CD4-positive, alpha-beta T cell treated with Interleukin-17A for 4 hours (primary cell): ENCODE measurements around the gene KRT4.

Experiments
- DNase-seq: peaks from one replicate; pipeline ENCODE4 v3.0.0-alpha.2; 2020; ENCODE audit warnings: mixed read lengths

KRT4 gene

GRCh38 chr12:52821826-52822660 is 8.1 kb upstream of the KRT4 start:
- no peak for DNase-seq

DNA sequence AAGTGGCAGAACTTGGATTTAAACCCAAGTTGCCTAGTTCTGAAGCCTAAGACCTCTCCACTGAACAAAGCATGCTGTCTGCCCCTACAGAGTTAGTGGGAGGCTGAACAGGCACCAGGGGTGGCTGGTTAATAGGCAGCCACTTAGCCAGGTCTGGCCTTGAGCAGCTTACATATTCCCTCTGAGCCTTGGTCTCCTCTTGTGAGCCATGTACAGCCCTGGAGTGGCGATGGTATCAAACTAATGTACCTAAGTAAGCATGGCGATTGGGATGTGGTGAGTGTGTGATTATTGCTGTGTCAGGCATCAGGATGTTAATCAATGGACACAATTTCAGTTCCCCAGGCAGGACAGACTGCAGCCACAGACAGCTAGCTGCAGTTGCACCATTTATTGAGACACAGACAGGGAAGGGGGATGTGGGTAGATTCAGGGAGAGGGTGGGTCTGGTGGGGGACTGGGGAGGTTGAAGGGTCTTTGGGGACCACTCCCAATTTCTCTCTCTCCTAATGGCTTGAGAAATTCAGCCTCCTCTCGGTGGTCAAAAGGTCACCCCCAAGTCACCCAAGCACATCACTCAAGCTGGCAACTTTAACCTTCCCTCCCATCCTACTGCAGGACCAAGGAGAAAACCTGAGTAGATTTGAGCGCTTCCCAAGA is 7.3 kb upstream of the KRT4 start:
- no peak for DNase-seq

GRCh38 chr12:52820521-52820920 is 6.6 kb upstream of the KRT4 start:
- no peak for DNase-seq

DNA sequence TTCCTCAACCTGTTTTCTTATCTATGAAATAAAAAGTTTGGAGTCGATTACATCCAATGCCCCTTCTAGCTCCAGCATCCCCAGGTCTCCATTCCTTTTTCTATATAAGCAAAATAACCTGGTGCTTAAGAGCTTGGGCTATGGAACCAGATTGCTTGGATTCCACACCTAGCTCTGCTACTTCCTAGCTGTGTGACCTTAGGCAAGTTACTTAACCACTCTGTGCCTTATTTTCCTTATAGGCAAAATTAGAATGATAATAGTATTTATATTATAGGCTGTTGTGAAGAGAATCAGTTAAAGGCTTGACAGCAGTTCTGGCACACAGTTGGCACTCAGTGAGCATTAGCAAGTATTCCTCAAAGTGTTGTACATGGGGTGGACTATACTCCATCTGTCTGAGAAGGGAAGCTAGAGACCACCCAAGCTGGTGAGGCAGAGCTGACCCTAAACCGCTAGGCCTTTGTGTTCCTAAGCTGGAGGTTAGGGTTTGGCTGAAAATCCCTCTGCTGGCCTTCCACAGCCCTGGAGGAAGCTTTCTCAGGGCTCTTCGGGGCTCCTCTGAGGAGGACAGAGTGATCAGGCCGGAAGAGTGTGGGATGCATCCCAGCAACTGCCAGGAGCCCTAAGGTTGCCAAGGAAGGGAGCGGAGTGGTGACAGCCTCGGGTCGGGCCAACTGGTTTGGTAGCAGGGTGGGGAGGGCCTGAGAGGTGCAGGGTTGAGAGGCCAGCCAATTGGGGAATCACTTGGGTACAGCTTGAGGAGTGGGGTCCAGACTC is 6.0 kb upstream of the KRT4 start:
- DNase-seq, result no peak

GRCh38 chr12:52818887-52819420 is 5.0 kb upstream of the KRT4 start:
- no peak for DNase-seq

DNA sequence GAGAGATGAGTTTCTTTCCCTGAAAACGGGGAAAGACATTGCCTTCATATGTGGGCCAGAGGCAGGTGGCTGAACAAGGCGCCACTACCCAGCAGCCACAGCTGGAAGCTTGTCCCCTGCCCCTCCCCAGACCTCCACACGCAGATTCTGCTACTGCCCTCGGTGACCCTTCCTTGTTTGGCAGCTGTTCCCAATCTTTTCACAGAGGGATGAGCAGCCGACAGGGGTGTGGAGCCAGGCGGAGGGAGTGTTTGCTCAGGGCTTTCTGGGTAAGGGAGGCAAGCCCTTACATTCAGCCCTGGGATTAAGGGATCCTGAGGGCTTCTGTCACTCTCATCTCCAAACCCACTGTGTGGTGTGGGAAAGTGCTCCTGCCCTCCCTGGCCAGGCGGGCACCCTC is 4.5 kb upstream of the KRT4 start:
- DNase-seq, result no peak

- no peak for DNase-seq
These were observed 3.9 kb upstream of the KRT4 start for GRCh38 chr12:52817699-52818238.

DNA sequence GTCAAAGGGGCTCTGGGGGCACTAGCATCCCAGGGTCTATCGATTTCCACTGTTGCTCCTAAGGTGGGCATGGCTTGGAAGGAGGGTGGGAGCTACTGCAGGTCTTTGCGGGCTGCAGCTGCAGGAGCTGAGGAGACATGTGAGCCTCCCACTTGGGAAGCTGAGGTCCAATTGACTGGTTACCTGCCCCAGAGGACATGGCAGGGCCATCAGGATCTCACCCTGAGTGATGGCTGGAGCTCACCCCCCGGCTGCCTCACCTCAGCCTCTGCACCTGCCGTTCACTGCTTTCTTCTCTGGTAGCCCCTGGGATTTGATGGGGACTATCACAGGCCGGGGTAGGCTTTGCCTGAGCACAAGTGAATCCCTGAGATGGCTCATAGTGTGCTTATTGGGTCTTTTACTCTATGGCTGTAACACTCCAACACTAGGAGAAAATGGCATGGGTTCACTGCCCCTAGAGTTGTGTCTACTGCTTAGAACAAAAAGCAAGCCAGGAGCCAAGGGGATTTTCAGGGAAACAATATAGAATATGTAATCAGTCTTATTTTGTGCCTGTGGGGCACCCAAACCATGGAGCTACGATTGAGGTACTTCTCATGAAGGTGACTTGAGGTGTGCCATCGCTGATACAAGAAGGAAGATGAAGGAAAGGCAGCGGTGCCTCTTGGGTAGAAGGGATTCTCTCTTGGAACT is 3.2 kb upstream of the KRT4 start:
- DNase-seq, result no peak

GRCh38 chr12:52815676-52816588 is 2.0 kb upstream of the KRT4 start:
- DNase-seq, result no peak

- no peak for DNase-seq
These were observed 1.2 kb upstream of the KRT4 start for GRCh38 chr12:52815161-52815560.

DNA sequence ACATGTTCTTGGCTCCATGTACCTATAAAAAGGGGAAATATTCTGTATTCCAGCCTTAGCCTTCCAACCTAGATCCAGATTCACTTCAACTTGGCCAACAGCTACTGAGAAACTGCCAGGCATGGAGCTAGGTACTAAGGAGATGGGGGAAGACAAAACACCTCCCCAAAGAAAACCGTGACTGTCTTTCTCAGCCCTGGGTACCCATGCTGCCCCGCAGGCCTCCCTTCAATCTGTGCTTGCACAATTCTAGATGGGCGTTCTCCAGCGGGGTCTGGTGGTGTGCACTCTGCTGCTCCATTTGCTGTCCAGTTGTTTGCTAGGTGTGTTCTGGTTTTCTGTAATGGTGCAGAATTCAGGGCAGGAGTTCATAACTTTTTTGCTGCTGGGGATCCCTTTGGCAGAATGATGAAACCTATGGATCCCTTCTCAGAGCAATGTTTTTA is 817 bp upstream of the KRT4 start:
- DNase-seq, result no peak

- no peak for DNase-seq
These were observed 605 bp downstream of the KRT4 start for GRCh38 chr12:52813203-52813819.

GRCh38 chr12:52812749-52813148 is 1.2 kb downstream of the KRT4 start:
- no peak for DNase-seq

GRCh38 chr12:52812073-52812400 is 1.9 kb downstream of the KRT4 start:
- DNase-seq, result no peak

- no peak for DNase-seq
These were observed 2.5 kb downstream of the KRT4 start for GRCh38 chr12:52811191-52812072.

- no peak for DNase-seq
These were observed 3.4 kb downstream of the KRT4 start for GRCh38 chr12:52810554-52810953.

- no peak for DNase-seq
These were observed 4.8 kb downstream of the KRT4 start for GRCh38 chr12:52809166-52809565.

- DNase-seq, result no peak
These were observed 5.2 kb downstream of the KRT4 start for GRCh38 chr12:52808573-52809160.
